C4-2B (cell line): ENCODE results near the gene PMM1.
"Not testable (repeated sequence)": the region's sequence is repeated elsewhere in the genome, so short reads cannot be mapped to it uniquely, and the experiment has no call there.

Experiments
- H3K27ac ChIP-seq: fragments of 450-650 bp; 2 replicates; pipeline ENCODE4 v1.5.1; 2017
- ZFX ChIP-seq: fragments of 450-650 bp; IDR thresholded peaks from 2 replicates; pipeline ENCODE4 v1.6.1; 2017
- TF ChIP-seq, protein P1 (sequence below): fragments of 450-650 bp; conservative IDR thresholded peaks from 2 replicates; pipeline ENCODE4 v1.5.1; 2017; ENCODE audit warnings: mild to moderate bottlenecking

The PMM1 gene

DNA sequence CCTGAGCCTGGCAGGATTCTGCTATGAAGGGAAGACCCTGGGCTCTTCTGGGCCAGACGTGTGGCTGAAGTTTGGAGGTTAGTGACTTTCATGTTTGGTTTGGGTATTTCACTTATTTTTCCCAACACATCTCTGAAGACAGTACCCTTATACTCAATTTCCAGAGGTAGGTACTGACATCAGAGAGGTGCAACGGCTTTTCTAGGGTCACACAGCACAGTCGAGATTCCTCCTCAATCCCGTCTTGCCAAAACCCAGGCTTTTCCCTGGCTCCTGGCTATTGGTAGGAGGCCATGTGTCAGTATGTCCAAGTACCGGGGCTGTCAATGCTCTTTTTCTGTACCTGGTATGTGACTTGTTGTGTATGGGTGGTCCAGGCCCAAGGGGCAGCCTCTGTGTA, 6.1 kb upstream of the PMM1 start:
- no peak for TF ChIP-seq ZFX
- TF ChIP-seq, protein P1, sequence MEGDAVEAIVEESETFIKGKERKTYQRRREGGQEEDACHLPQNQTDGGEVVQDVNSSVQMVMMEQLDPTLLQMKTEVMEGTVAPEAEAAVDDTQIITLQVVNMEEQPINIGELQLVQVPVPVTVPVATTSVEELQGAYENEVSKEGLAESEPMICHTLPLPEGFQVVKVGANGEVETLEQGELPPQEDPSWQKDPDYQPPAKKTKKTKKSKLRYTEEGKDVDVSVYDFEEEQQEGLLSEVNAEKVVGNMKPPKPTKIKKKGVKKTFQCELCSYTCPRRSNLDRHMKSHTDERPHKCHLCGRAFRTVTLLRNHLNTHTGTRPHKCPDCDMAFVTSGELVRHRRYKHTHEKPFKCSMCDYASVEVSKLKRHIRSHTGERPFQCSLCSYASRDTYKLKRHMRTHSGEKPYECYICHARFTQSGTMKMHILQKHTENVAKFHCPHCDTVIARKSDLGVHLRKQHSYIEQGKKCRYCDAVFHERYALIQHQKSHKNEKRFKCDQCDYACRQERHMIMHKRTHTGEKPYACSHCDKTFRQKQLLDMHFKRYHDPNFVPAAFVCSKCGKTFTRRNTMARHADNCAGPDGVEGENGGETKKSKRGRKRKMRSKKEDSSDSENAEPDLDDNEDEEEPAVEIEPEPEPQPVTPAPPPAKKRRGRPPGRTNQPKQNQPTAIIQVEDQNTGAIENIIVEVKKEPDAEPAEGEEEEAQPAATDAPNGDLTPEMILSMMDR, result no peak
- no peak overlapping the region for H3K27ac ChIP-seq

DNA sequence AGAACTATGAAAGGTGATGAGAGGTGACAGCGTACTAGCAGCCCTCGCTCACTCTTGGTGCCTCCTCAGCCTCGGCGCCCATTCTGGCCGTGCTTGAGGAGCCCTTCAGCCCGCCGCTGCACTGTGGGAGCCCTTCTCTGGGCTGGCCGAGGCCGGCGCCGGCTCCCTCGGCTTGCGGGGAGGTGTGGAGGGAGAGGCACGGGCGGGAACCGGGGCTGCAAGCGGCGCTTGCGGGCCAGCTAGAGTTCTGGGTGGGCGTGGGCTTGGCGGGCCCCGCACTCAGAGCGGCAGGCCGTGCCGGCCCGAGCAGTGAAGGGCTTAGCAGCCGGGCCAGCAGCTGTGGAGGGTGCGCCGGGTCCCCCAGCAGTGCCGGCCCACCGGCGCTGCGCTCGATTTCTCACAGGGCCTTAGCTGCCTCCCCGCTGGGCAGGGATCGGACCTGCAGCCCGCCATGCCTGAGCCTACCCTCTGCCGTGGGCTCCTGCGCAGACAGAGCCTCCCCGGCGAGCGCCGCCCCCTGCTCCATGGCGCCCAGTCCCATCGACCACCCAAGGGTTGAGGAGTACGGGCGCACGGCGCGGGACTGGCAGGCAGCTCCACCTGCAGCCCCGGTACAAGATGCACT, 3.8 kb upstream of the PMM1 start:
- H3K27ac ChIP-seq, result not testable (repeated sequence)

DNA sequence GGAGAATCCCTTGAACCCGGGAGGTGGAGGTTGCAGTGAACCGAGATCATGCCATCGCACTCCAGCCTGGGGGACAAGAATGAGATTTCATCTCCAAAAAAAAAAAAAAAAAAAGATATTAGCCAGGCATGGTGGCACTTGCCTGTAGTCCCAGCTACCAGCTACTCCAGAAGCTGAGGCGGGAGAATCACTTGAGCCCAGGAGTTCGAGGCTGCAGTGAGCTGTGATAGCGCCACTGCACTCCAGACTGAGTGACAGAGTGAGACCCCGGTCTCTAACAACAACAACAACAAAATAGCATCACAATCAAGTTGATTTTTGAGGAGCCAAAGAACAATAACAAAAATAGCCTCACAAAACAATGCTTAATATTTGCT, 2.3 kb downstream of the PMM1 start:
- peak overlapping the region; percentile 77 for H3K27ac ChIP-seq
- no peak for TF ChIP-seq ZFX
- TF ChIP-seq, protein P1, result no peak

DNA sequence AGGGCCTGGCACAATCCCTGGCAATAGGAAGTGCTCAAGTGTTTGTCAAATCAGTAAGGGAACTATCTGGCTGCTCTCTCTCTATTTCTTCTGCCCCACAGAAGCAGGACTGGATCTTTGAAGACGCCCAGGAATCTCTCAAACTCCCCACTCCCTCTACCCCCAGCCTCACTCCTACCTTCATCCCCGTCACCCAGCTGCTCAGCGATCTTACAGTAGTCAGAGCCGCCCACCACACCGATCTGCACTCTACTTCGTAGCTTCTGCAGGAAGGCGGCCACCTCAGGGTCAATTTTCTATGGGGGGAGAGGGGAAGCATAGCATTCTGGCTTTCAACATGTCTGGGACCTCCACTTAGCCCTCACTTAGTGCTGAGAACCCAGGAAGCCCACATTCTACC, 3.7 kb downstream of the PMM1 start:
- H3K27ac ChIP-seq, result no peak overlapping the region
- TF ChIP-seq, protein P1, result no peak
- TF ChIP-seq ZFX, result no peak

DNA sequence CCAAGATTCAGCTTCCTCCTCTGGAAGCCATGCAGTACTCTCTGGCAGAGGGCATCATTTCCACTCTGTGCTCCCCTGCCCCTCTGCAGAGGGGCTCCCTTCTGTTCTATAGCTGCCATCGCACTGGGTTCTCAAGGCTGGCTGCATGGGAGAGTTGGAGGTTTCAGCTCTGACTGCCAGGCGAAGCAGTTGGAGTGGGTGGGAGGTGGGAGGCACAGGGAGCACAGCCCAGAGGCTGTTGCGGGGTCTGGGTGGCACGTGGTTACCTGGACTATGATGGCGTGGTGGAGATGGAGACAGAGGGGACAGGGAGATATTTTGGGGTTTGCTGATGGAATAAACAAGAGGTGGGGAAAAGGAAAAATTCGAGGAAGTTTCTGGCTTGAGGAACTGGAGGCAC, 4.8 kb downstream of the PMM1 start:
- no peak for TF ChIP-seq ZFX
- TF ChIP-seq, protein P1, result no peak
- H3K27ac ChIP-seq, result no peak overlapping the region

DNA sequence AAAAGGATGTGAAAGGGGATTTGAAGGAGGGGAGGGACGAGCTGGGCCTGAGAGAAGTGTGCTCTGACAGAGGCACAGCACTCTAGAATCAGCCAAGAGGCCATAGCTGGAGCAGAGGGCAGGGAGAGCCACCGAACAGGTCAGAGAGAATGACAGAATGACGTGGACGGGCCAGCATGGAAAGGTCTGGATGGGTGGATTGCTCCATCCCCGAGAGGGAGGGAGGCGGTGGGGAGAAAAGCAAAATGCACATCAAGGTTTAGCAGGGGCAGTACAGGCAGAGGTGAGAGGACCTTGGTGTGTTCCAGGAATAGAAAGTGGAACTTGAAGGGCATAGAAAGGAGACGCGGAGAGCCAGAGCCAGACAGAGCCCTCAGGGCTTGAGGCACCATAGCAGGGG, 6.9 kb downstream of the PMM1 start:
- no peak overlapping the region for H3K27ac ChIP-seq

DNA sequence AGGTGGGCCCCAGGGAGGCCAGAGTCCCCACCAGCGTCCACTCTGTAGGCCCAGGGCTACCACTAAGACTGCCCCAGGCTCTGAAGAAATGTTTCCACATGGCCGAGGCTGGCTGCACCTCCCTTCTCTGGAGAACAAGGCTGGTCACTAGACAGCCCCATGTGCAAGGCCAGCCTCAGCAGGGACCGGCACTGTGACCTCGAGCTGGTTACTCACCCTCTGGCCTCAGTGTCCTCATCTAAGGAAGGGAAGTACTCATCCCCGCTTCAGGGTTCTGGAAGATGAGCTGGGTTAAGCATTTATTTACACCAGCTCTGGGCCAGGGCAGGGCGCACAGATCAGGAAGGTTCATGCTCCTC, 9.7 kb downstream of the PMM1 start:
- no peak overlapping the region for H3K27ac ChIP-seq
- TF ChIP-seq, protein P1, result no peak
- TF ChIP-seq ZFX, result no peak

More for the DNA sequence above, 6.9 kb downstream of the PMM1 start:
- TF ChIP-seq, protein P1, result no peak

DNA sequence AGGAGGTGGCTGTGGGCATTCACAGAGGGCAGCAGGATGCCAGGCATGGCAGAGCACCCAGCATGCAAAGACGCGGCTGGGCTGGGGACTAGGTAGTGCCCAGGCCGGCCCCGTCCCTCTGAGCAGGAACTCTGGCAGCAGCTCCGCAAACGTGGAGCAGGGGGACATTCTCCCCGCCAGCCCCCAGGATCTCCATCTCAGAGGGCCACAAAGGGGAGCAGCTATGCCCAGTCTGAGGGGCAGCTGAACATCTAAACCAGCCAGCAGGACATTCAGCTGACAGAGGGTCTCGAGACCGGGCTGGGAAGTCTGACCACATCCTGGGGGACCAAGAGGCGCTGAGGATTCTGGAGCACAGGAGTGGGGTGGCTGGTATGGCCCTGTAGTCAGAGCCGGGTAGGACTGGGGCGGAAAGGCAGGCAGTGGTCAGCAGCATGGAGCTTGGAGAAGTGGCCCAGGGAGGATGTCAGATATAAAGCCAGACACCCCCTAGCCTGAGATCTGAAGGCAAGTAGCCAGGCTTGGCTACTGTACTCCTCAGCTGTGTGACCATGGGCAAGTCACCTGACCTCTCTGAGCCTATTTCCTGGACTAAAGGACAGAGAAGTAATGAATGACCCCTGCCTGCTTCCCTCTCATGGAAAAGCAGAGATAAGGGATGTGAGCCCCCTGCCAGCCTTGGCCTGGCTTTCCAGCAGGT, 10.2 kb downstream of the PMM1 start:
- TF ChIP-seq ZFX, result no peak
- TF ChIP-seq, protein P1, result no peak
- no peak overlapping the region for H3K27ac ChIP-seq
